Loucy (cell line): Measurements from ENCODE around the gene PACRG.

ENCODE experiments used
- H2AFZ ChIP-seq: fragments of 200-600 bp; sonication (generic); 2 replicates; pipeline ENCODE4 v1.6.0; 2016; ENCODE audit warnings: antibody characterized with exemption, mild to moderate bottlenecking, low read length, moderate library complexity
- H3F3A ChIP-seq: fragments of 200-600 bp; 2 replicates; pipeline ENCODE4 v1.6.0; 2016; ENCODE audit warnings: antibody characterized with exemption, low read depth, mild to moderate bottlenecking
- H3K27me3 ChIP-seq: fragments of 200-600 bp; sonication (generic); 2 replicates; pipeline ENCODE4 v1.6.1; 2014; ENCODE audit warnings: low read length, mild to moderate bottlenecking; ENCODE audit not compliant: insufficient read depth, poor library complexity, severe bottlenecking
- H3K36me3 ChIP-seq: fragments of 200-600 bp; sonication (generic); 2 replicates; pipeline ENCODE4 v1.6.1; 2016; ENCODE audit warnings: low read length; ENCODE audit not compliant: insufficient read depth
- H3K4me1 ChIP-seq: fragments of 200-600 bp; sonication (generic); 2 replicates; pipeline ENCODE4 v1.5.1; 2014; ENCODE audit warnings: low read length, mild to moderate bottlenecking; ENCODE audit not compliant: insufficient read depth, poor library complexity, severe bottlenecking
- H3K4me2 ChIP-seq: fragments of 200-600 bp; sonication (generic); 2 replicates; pipeline ENCODE4 v1.6.0; 2014; ENCODE audit warnings: antibody characterized with exemption, low read length, low read depth, mild to moderate bottlenecking; ENCODE audit not compliant: poor library complexity, severe bottlenecking
- H3K4me3 ChIP-seq: fragments of 200-600 bp; sonication (generic); 2 replicates; pipeline ENCODE4 v1.5.1; 2014; ENCODE audit warnings: low read length, mild to moderate bottlenecking, mixed read lengths; ENCODE audit not compliant: poor library complexity, severe bottlenecking
- H3K79me2 ChIP-seq: fragments of 200-600 bp; sonication (generic); 2 replicates; pipeline ENCODE4 v1.6.1; 2014; ENCODE audit warnings: low read length; ENCODE audit not compliant: insufficient read depth
- H3K9ac ChIP-seq: fragments of 200-600 bp; sonication (generic); 2 replicates; pipeline ENCODE4 v1.6.0; 2014; ENCODE audit warnings: mild to moderate bottlenecking, low read depth, low read length, moderate library complexity; ENCODE audit not compliant: poor library complexity, severe bottlenecking
- H3K9me2 ChIP-seq: fragments of 200-600 bp; sonication (generic); replicated peaks from 2 replicates; pipeline ENCODE4 v1.6.1; 2016; ENCODE audit warnings: low read depth, low read length, mixed read lengths
- H3K9me3 ChIP-seq: fragments of 200-600 bp; sonication (generic); 2 replicates; pipeline ENCODE4 v1.6.1; 2014; ENCODE audit warnings: mild to moderate bottlenecking, antibody characterized with exemption, low read length, low read depth; ENCODE audit not compliant: insufficient read depth
- H4K20me1 ChIP-seq: fragments of 200-600 bp; sonication (generic); 2 replicates; pipeline ENCODE4 v1.6.0; 2014; ENCODE audit warnings: antibody characterized with exemption, low read length, mild to moderate bottlenecking; ENCODE audit not compliant: insufficient read depth, poor library complexity, severe bottlenecking
- CTCF ChIP-seq: fragments of 200-600 bp; sonication (generic); conservative IDR thresholded peaks from 2 replicates; pipeline ENCODE4 v1.5.1; 2014; ENCODE audit warnings: mild to moderate bottlenecking, antibody characterized with exemption, low read length
- EZH2phosphoT487 ChIP-seq: fragments of 200-600 bp; IDR thresholded peaks from 2 replicates; pipeline ENCODE4 v1.6.1; 2018; ENCODE audit warnings: antibody characterized with exemption, mild to moderate bottlenecking, moderate library complexity, borderline replicate concordance

PACRG gene

DNA sequence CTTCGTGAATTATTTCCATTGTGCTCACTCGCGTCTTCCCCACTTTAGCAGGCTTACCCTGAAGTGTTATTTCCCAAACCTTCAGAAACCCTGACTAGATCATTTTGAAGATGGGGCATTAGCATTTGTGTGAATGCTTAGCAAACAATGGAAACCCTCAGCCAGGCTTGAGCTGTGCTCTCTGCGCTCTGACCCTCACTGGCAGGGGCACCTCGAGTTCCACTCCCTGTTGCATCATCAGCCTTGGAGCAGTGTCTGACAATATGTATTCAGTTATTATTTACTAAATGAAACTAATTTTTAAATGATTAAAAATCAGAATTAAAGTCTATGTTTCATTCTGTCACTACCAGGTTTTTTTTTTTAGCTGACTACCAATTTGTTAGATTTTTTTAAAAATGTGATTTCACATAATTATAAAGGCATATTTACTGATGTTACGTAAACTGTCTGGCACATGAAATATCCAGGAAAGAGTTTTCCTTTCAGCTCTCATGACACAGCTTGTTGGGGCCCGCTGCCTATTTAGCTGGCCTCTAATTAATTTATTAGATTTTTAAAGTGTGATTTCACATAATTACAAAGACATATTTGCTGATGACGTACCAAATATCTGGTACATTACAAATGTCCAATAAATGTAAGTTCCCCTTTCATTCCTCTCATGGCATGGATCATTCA is 155.2 kb downstream of the PACRG start:
- Histone ChIP-seq H3K27me3 (no peaks in the 10 kb centered on the region), H3K79me2 (no peaks in the 10 kb centered on the region), H3K9me2 (no peaks in the 10 kb centered on the region), H3K4me2 (no peak overlapping the region), H3K4me1 (no peaks in the 10 kb centered on the region), H3F3A (no peaks in the 10 kb centered on the region), H4K20me1 (no peaks in the 10 kb centered on the region), H2AFZ (no peak overlapping the region), H3K9me3 (no peaks in the 10 kb centered on the region; the same call in 1 of the 2 replicates), H3K9ac (no peak overlapping the region), H3K36me3 (no peaks in the 10 kb centered on the region), H3K4me3 (no peak overlapping the region)
- TF ChIP-seq CTCF (no peak), EZH2phosphoT487 (no peak)

DNA sequence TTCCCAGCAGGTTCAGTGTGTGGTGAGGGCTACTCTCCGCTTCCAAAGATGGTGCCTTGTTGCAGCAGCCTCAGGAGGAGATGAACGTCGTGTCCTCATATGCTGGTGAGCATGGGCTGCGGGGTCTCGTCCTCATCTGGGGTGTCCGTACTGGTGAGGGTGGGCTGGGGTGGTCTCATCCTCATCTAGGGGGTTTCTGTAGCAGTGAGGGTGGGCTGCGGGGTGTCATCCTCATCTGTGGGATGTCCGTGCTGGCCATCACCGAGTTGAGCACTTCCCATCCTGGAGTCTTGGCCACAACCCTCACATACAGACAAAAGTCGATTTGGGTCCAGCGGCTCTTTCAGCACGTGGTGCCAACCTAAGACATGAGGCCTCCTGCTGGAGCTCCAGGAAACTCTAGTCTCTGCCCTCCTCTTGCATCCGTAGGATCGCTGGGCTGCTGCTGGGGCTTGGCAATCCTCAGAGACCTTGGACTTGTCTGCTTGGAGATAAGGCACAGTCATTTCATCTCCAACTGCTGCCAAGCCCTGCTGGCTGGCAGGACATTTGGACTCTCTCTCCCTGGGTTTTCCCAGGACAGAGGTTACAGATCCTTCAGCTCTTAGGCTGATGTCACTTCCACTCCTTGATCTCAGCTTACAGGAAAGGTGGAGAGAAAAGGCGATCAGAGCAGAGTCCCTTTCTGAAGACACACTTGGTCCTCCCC is 160.4 kb downstream of the PACRG start:
- no peaks in the 10 kb centered on the region for H3F3A ChIP-seq
- H3K27me3 ChIP-seq, result no peaks in the 10 kb centered on the region
- H2AFZ ChIP-seq, result no peak overlapping the region
- H3K9me3 ChIP-seq, result peaks cover 4% of the 10 kb centered on the region; the same call in 1 of the 2 replicates
- no peaks in the 10 kb centered on the region for H3K4me1 ChIP-seq
- TF ChIP-seq CTCF (no peak), EZH2phosphoT487 (no peak)
- no peak overlapping the region for H3K4me2 ChIP-seq
- no peaks in the 10 kb centered on the region for H3K79me2 ChIP-seq
- H3K9ac ChIP-seq, result no peak overlapping the region
- H3K9me2 ChIP-seq, result no peaks in the 10 kb centered on the region
- H4K20me1 ChIP-seq, result no peaks in the 10 kb centered on the region
- no peak overlapping the region for H3K4me3 ChIP-seq
- no peaks in the 10 kb centered on the region for H3K36me3 ChIP-seq

DNA sequence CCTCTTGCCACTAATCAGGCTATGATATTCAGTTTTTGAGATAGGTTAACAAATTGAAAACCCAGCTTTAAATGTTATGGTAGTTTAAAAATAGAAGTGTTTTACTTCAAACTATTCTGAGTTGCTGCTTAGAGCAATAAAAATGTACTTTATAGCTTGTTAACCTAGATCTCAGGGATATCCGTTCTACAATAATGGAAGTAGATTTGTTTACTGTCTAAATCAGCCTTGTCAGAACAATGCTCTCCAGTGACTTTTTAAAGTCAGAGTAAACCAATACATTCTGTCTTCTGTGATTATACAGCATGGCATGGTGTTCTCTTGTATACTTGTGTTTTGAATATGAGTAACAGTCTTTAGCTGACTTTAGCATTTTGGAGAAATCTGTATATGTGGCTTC is 161.5 kb downstream of the PACRG start:
- no peak for TF ChIP-seq CTCF
- TF ChIP-seq EZH2phosphoT487, result no peak
- Histone ChIP-seq H4K20me1 (no peaks in the 10 kb centered on the region), H3K9me3 (peaks cover 4% of the 10 kb centered on the region; the same call in 1 of the 2 replicates), H3K4me3 (no peak overlapping the region), H3K9me2 (no peaks in the 10 kb centered on the region), H3K4me1 (no peaks in the 10 kb centered on the region), H2AFZ (no peak overlapping the region), H3K36me3 (no peaks in the 10 kb centered on the region), H3K4me2 (no peak overlapping the region), H3K79me2 (no peaks in the 10 kb centered on the region), H3K9ac (no peak overlapping the region), H3F3A (no peaks in the 10 kb centered on the region), H3K27me3 (no peaks in the 10 kb centered on the region)
